Tibial artery (tissue), 4 donors: ENCODE results near the gene MAD1L1.
A peak's percentile ranks its signal among the peaks of the same experiment; 100 is the strongest.
"Not testable (repeated sequence)": the region's sequence is repeated elsewhere in the genome, so short reads cannot be mapped to it uniquely, and the experiment has no call there.

Experiments used
- DNase-seq, 2 donors: peaks; one replicate each; pipeline ENCODE4 v3.0.0-alpha.2; 2019
- H3K27ac ChIP-seq, 2 donors: fragments of 200-600 bp; sonication (generic) in 1 of 2; 1 replicate in 1 of 2; 2 replicates in 1 of 2; pipeline ENCODE4 v1.5.1; 2018 to 2019; ENCODE audit warnings: mild to moderate bottlenecking in 1 of 2
- H3K27me3 ChIP-seq, 2 donors: fragments of 200-600 bp; sonication (generic) in 1 of 2; one replicate each; pipeline versions ENCODE4 v1.5.1 to v1.6.0; 2016 to 2019
- H3K36me3 ChIP-seq, 3 donors: fragments of 200-600 bp; sonication (generic) in 2 of 3; one replicate each; pipeline ENCODE4 v1.5.1; 2016 to 2019; ENCODE audit warnings: mild to moderate bottlenecking in 2 of 3
- H3K4me1 ChIP-seq, 4 donors: fragments of 200-600 bp; sonication (generic) in 2 of 4; 1 replicate in 3 of 4; 2 replicates in 1 of 4; pipeline ENCODE4 v1.5.1; 2016 to 2019
- H3K4me3 ChIP-seq, 2 donors: fragments of 200-600 bp; sonication (generic) in 1 of 2; 1 replicate in 1 of 2; 2 replicates in 1 of 2; pipeline ENCODE4 v1.5.1; 2018 to 2019; ENCODE audit warnings: mild to moderate bottlenecking in 2 of 2
- H3K9me3 ChIP-seq, 3 donors: fragments of 200-600 bp; sonication (generic) in 1 of 3; one replicate each; pipeline ENCODE4 v1.5.1; 2016 to 2019
- CTCF ChIP-seq, 2 experiments: fragments of 200-600 bp in 1 of 2; fragments of 450-650 bp in 1 of 2; IDR thresholded peaks; one replicate each; pipeline ENCODE4 v1.5.1; 2017 to 2019; ENCODE audit warnings: antibody characterized with exemption in 2 of 2, mild to moderate bottlenecking in 1 of 2, moderate library complexity in 1 of 2
- intact Hi-C: fragments of 100-400 bp; cut with DNase I; formaldehyde crosslinking; loops from one replicate; pipeline ENCODE4 v1.15.0; 2023; ENCODE audit warnings: low total_unique reads

MAD1L1 gene

GRCh38 chr7:2164646-2165045 is 68.1 kb downstream of the MAD1L1 start:
- H3K27ac ChIP-seq: no peak overlapping the region
- TF ChIP-seq CTCF (IDR thresholded peaks at IDR 0.05): no peak
- no peak overlapping the region for H3K4me3 ChIP-seq
- H3K4me1 ChIP-seq: no peaks in the 10 kb centered on the region
- no peak for DNase-seq
- intact Hi-C loops: no loop called here
- H3K27me3 ChIP-seq: no peaks in the 10 kb centered on the region
- H3K9me3 ChIP-seq: no peaks in the 10 kb centered on the region
- peaks cover 0 to 14% (median 0%) of the 10 kb centered on the region in 3 donors for H3K36me3 ChIP-seq

- no peak for TF ChIP-seq CTCF (IDR thresholded peaks at IDR 0.05)
- Histone ChIP-seq H3K27me3 (no peaks in the 10 kb centered on the region), H3K27ac (no peak overlapping the region), H3K9me3 (no peaks in the 10 kb centered on the region), H3K4me1 (no peaks in the 10 kb centered on the region), H3K4me3 (no peak overlapping the region), H3K36me3 (peaks cover 0 to 14% (median 0%) of the 10 kb centered on the region in 3 donors)
- DNase-seq: no peak
- intact Hi-C loops: no loop called here
These were observed 68.9 kb downstream of the MAD1L1 start for GRCh38 chr7:2163600-2164555.

- H3K4me1 ChIP-seq: peaks cover 0 to 7% (median 5%) of the 10 kb centered on the region in 4 donors
- no peaks in the 10 kb centered on the region for H3K9me3 ChIP-seq
- intact Hi-C loops: no loop called here
- H3K36me3 ChIP-seq: peaks cover 0 to 5% (median 0%) of the 10 kb centered on the region in 3 donors
- DNase-seq: peak in 1 of 2 donors; percentile 34
- no peak overlapping the region for H3K27ac ChIP-seq
- no peaks in the 10 kb centered on the region for H3K27me3 ChIP-seq
- no peak overlapping the region for H3K4me3 ChIP-seq
- no peak for TF ChIP-seq CTCF (IDR thresholded peaks at IDR 0.05)
These were observed 69.8 kb downstream of the MAD1L1 start for GRCh38 chr7:2162959-2163358.

GRCh38 chr7:2162004-2162902 is 70.5 kb downstream of the MAD1L1 start:
- peaks cover 0 to 14% (median 13%) of the 10 kb centered on the region in 4 donors for H3K4me1 ChIP-seq
- H3K9me3 ChIP-seq, H3K36me3 ChIP-seq, H3K4me3 ChIP-seq, intact Hi-C loops, H3K27me3 ChIP-seq, DNase-seq, H3K27ac ChIP-seq: not testable (repeated sequence)

GRCh38 chr7:2159176-2159520 is 73.6 kb downstream of the MAD1L1 start:
- Histone ChIP-seq H3K27ac (no peak overlapping the region), H3K27me3 (no peaks in the 10 kb centered on the region), H3K4me3 (no peak overlapping the region), H3K36me3 (no peaks in the 10 kb centered on the region), H3K9me3 (no peaks in the 10 kb centered on the region), H3K4me1 (peaks cover 0 to 28% (median 18%) of the 10 kb centered on the region in 4 donors)
- no peak for TF ChIP-seq CTCF (IDR thresholded peaks at IDR 0.05)
- peak in 1 of 2 donors; percentile 45 for DNase-seq
- intact Hi-C loops: no loop called here
